Smooth muscle cell of the brain vasculature (primary cell): ENCODE data around the gene OSBPL5.

Experiments
- DNase-seq: peaks from one replicate; pipeline ENCODE4 v3.0.0-alpha.2; 2012; ENCODE audit warnings: low read depth, low spot score

The OSBPL5 gene

DNA sequence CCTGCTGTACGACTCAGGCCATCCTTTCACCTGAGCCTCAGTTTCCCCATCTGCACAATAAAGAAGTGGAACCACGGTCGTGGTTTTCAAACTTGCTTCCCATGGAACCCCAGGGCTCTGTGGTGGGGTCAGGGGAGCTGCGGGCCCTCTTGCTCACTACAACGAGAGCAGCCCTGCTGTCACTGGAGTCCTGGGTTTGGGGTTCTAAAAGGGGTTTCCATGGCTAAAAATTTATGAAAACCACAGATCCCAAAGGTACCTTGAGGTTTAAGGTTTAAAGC lies 62.5 kb downstream of the OSBPL5 start:
- no peak for DNase-seq

DNA sequence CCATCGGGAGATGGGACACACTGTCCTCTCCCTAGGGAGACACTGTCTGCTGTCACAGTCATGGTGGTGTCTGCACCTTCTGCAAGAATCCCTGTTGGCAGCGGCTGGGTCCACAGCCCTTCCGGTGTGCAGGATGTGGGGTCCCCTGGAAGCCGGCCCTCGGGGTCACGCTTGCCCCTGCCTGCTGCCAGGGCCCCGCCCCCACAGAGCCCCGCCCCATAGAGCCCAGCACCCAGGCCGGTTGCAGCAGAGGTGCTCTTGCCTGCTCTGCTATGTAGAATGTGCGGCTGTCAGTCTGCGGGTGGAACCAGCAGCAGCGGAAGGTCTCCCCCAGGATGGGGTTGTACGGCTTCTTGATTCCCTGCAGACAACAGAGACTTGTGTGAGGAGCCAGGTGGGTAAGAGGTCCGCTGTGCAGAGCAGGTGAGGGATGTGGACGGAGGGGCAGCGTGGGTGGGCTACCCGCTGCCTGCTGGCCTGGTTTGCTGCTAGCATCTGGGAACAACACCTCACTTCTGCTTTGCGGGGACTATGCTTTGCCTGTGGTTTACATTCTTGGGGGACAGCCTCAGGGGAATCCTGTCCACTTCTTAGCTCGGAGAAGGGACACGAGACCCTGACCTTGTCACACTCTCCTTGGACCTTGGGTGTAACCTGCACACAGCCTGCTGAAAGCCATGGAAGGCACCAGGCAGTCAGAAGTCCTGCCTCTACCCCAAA lies 63.0 kb downstream of the OSBPL5 start:
- no peak for DNase-seq

DNA sequence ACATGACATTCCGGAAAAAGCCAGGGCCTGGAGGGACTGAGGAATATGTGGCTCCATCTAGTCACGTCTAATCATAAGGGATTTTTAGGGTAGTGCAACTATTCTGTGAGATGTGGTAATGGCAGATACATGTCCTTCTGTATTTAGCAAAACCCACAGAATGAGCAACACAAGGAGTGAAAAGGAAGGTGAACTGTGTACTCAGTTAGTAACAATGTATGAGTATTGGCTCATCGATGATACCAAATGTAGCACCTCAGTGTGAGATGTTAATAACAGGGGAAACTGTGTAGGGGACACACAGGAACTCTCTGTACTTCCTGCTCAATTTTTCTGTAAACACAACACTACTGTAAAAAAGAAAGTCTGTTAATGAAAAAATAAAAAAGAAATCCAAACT lies 65.9 kb downstream of the OSBPL5 start:
- no peak for DNase-seq

DNA sequence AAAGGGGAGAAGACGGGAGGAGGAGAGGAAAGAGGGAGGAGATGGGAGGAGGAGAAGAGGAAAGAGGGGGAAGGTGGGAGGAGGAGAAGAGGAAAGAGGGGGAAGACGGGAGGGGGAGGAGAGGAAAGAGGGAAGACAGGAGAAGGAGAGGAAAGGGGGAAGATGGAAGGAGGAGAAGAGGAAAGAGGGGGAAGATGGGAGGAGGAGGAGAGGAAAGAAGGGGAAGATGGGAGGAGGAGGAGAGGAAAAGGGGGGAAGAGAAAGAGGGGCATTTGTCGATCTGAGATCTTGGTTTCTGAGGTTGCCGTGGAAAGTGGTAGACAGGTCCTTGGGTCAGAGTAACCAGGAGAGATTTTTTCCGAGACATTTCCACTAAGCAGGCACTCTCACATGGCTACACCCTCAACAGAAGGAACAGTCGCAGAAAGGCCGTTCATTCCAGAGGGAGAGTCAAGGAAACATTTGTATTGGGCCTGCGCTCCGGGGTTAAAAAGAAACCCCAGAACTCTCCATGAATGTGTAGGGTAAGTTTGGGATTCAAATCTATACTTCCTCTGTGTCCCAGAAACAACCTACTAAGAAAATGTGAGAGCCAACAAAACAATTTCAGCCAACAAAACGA lies 68.1 kb downstream of the OSBPL5 start:
- no peak for DNase-seq

DNA sequence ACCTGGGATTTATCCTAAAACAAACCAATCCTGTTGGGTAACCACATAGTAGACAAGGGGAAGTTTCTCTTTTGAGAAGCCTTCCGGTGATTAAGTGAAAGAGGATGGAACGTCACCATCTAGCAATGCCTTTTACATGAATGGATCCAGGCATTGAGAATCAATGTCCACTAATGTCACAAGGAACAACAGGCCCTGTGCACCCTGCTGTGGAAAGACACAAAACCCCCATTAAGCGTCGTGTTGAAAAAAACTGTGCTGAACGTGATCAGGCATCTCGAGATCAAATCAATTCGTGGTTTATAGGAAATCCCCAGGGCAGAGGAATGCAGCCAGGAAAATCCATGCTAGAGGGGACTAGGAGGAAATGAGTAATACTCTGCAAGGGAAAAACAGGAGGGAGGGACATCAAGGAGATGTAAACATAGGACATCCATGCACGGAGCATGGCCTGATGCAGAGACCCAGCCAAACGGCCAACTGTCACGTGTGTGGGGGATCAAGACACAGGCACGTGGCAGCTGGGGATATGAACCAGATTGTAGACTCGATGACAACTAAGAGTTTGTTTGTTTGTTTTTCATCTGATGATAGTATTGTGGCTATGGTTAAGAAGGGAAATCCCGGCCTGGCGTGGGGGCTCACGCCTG lies 69.3 kb downstream of the OSBPL5 start:
- peak; percentile 59 for DNase-seq

DNA sequence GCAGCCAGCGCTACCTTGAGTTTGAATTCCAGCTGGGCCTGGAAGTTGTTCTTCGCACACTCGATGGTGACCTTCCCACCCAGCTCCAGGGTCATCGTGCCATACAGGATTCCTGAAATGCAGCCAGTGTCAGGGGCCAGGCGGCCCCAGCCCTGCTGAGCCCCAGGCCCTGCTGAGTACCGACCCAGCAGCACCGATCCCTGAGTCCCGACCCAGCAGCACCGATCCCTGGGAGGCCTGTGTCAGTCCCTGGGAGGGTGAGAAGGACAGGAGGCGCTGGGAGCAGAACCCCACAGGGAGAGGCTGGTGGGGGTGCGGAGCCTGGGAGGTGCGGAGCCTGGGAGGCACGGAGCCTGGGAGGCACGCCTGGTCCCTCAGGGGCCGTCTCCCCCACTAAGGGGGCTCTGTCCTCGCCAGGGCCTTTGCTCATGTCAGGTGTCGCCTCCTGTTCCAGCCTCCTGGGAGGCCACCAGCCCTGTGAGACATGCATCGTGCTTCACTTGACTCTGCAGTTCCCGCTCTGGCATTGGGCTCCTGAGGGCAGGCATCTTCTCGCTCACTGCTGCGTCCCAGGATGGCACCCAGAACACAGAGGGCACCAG lies 70.8 kb downstream of the OSBPL5 start:
- DNase-seq = no peak

DNA sequence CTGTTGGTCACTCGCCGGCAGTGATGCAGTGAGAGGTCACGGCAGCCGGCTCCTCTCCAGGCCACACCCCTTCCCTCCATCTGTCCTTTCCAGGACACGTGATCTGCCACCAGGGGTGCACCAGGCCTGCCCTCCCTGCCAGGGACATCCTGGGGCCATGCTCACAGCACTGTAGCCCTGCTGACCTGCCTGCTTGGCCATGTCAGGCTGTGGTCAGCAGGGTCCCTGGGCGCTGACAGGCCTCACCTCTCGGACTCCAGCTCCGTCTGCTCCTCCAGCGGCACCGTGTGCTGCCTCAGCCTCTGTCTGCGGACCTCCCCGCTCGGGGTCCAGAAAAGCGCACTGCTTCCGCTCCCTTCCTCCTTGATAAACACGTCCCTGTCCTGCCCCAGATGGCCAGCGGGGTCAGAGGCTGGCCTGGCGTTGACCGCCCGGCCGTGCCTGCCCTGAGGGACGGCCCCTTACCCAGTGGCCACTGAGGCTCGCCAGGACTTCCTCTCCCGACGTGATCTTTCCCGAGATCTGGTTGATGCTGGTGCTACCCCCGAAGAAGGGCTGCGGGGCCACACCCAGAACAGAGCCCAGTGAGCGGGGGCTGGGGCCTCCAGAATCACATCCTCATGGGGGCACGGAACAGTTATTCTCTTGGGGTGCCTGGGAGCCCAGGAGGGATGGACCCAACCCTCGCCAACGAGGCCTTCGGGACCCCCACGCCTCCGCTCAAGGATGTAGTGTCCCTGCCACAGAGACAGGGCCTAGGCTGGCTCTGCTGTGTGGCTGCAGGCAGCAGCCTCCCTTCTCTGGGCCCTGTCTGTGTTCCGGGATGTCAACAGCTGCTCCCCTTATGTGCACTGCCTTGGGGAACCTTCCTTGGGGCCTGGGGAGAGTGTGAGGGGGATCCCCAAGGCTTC lies 71.6 kb downstream of the OSBPL5 start:
- no peak for DNase-seq

DNA sequence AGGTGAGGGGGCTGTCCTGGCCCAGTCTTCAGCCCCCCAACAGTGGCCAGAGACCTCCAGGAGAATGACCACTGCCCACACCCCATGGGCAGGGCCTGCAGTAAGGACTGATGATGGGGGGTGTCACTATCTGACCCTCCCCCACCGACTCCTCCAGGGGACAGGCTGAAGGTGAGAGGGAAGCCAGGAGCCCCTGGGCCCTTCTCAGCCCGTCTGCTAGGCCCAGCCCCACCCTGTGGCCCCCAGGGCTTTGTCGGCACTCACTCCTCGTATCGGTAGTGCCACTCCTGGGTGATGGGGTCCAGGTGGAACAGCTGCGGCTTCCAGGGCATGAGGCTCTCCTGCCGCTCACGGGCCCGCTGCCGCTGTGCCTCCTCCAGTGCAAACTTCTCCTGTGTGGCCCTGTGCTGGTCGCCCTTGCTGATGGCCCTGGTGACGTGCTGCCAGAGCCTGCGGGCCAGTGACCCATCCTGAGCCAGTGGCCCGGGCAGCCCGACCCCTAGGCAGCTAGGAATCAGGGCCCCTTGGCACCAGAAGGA lies 72.4 kb downstream of the OSBPL5 start:
- DNase-seq = no peak

DNA sequence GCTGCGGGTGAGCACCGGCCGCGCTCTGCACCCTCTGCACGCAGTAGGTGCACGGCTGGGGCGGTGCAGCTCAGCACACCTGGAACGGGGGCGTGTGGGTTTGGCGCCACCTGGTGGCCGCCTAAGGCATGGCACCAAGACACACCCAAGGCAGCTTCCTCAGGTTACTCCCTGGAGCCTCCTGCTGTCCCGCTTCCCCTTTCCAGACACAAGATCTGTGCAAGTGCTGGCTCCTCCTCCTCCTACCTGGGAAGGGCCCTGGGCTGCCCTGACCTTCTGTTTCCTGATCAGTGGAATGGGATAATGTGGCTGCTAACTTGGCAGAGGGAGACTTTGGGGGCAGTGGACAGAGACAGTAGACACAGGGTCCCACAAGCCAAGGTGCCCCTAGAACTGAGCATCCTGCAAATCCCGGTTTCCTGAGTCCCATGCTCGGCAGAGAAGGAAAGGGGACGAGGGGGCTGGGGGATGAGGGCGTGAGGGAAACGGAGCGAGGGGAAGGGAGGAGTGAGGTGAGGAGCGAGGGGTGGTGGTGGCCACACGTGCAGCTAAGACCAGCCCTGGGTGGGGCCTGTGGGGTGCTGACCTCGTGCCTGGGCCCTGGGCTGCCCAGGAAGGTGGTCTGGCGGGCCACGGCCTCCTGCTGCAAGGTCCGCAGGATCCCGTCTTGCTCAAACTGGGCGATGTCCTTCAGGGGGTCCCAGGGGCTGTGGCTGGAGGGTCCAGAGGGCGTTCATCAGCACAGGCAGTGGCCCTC lies 73.1 kb downstream of the OSBPL5 start:
- DNase-seq = no peak

DNA sequence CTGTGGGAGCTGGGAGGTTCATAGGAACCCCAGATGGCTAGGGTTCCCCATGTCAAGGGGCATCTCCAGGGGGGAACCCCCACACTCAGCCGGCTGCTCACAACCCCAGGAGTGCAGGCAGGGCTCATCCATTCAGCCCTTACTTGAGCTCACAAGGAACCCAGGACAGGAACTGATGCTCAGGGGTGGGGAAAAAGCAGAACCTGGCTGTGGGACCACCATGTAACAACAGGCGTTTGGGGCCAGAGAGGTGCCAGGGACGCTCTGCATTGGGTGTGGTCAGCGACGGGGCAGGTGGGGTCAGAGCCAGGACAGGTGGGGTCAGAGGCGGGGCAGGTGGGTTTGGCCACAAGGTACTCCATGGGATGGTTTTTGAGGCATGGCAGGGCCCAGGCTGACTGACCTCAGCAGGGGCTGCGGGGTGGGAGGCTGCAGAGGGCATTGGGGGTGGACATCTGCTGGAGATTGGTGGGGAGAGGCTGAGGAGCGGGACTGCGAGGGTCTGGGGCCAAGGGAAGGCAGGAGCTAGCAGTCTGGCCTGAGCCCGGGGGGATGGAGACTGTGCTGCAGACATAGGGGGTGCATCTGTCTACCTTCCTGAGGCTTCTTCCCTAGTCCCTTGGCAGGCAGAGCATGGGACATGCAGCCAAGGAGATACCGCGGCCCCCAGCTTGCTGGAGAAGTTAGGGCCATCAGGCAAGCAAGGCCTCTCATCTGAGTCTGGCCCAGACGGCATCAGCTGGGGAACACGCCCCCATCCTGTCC lies 73.8 kb downstream of the OSBPL5 start:
- DNase-seq = no peak

DNA sequence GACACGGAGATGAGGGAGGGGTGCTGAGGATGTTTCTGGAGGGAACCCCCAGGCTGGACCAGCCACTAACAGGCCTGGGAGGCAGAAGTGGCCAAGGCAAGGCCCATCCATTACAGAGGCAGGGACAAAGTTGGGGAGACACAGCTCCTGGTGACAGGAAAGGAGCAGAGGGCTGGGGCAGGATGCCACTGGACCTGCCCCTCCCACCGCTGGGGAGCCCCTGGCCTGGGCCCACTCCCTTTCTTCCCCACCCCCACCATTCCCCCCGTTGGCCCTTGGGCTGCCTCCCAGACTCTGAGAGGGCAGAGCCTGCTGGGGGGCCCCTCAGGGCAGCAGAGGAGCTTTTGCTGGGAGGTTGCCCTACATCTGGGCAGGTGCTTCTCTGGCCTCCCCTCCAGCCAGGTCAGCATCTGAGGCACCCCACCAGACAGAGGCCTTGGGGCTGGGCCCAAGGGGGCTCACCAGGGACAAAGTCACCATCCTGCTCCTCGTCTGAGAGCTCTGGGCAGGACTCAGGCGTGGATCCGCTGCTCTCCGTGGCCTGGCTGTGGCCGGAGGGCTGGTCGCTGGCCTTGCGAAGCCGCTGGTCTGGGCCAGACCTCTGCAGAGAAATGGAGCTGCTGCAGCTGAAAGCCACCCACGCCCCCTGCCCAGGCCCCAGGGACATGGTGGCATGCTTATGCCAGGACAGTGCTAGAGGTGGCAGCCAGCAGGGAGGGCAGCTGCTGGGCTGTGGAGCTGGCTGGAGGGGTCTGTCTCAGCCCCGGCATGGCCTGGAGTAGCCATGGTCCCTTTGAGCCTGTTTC lies 74.8 kb downstream of the OSBPL5 start:
- DNase-seq = no peak

DNA sequence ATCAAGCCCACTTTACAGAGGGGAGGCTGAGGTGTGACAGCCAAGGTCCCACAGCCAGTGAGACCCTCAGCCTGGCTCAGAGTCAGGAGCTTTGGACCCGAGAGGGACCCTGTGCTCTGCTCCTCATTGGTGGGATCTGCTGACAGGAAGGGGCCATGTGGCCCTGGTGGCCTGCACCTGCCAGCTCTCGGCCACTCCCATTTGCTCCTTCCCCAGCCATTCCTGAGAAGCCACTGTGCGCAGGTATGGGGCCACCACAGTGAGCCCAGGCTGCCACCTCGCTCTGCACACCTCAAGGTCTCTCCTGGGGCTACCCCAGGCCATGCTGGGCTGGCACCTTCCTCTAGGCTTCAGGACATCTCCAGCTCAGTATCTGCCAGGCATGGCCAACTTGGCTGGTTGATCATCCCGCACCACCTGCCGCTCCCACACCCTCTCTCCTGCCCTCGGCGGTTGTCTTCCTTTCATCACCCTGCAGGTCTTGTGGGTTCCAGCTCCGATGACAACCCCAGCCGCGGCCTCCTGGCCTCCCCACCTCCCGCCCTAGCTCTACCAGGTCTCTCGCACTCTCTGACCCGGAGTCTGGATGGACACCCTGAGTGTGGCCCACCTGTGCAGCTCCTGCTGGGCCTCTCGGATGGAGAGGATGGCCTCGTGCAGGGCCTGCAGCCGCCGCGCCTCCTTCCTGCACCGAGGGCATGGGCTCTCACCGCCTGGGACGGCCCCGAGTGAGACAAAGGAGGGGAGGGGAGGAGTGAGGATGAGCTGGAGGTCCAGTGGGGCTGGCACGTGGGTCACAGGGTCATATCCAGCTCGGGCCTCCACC lies 75.7 kb downstream of the OSBPL5 start:
- no peak for DNase-seq

DNA sequence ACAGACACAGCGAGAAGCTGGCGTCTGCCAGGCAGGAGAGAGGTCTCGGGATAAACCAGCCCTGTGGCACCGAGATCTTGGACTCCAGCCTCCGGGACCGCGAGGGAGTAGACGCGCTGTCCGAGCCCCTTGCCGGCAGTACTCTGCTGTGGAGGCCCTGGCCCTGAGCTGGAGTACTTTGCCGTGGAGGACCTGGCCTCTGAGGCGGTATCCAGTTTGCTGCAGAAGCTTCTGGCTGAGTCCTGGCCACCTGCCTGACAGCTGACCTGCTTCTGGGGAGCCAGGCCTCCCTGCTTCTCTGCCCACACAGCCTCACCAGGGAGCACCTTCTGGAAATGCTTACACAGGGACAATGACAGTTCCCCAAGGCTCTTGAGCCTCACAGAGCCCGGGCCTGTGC lies 76.3 kb downstream of the OSBPL5 start:
- no peak for DNase-seq

DNA sequence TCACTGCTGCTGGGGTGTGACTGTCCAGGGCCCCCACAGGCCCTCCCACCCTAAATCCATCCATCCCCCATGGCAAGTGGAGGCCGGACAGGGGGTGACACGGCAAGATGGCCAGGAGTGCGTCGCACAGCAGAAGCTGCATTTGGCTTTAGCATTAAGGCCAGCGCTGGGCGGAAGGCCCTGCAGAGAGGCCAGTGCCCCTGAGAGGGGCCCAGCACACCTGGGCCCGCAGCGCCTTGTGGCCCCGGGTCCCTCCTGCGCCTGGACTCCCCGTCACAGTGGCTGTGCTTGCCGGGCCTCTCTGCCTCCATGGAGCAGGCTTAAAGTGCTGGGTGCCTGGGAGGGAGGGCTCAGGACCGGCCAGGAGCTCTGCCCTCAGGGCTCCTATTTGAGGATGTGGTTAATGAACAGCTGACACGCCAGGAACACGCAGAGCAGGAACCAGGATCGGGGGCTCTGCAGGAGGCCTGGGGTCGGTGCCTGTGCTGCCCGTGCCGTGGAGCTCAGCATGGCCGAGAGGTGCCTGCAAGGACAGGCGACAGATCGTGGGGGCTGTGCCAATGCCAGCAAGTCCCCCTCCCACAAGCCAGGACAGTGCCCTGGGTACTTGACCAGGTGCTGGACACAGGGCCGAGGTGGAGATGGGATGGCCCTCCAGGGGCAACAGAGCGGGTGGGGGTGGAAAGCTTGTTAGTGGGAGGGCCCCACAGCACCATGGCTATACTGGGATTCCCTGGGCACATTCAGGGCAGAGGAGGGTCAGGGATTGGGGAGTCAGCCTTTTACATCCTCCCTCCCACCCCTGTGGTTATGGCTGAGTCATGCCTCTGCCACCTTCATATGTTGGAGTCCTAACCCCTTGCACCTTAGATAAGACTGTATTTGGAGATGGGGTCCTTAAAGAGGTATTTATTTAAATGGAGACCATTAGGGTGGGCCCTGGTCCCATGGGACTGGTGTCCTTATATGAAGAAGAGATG lies 77.0 kb downstream of the OSBPL5 start:
- no peak for DNase-seq

DNA sequence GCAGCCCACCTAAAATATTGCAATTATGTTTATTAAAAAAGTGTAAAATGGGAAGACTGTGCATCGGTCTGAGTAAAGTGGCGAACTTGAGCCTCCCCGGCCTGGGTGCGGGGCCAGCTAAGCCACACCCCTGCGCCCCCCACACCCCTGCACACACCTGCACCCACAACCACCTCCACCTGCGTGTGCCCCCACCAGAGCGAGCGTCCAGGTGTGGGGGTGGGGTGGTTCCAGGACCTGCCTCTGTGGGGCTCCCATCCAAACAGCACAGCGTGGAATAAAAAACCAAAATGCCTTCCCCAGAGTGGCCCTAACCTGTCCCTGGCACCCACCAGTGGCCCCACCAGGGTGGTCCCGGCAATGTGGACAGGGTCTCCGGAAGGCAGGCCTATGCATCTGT lies 77.7 kb downstream of the OSBPL5 start:
- DNase-seq = no peak

DNA sequence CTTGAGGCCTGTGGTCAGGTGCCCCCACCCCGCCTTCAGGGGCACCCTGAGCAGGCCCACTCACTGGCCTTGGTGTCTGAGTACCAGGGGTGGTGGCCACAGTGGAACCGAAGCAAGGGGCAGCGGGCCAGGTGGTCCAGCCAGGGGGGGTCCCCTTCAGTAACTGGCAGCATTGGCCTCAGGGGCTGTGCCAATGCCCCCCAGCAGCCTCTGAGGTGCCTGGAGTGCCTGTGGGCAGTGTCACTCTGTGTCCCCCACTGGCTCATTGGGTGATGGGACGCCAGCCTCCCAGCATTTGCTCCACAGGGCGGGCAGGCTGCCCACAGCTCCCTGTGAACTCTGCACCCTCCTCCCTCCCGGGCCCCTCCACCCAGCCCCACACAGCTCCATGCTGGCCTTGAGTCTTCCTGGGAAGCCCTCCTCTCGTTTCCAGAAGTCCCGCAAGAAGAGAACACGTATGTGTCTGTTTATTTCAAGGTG lies 78.4 kb downstream of the OSBPL5 start:
- DNase-seq = no peak

DNA sequence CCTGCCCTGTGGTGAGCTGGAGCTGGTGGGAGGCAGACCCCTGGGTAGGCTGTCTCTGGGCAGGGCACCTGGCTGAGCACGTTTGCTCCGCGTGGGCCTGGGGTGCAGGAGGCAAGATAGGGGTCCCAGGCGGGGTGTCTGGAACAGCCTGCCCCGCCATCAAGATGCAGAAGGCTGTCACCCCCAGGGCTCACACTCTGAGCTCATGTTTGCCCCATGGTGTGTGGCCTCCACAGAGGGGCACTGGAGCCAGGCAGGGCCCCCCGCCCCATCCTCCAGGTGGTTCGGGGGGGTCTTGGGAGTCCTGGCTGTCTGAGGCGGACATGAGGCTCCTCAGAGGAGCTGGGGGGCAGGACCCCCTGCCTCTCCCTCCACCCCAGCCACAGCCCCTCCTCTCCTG lies 79.0 kb downstream of the OSBPL5 start:
- DNase-seq = no peak
